HepG2 (cell line): ENCODE data around the gene ARHGEF40. TPM values are rescaled to one million over a fixed set of nuclear protein-coding genes. Genes with fewer than 3 reads are reported as not detected.

Experiments
- ASH2L ChIP-seq: fragments of 300-600, 200-600 bp; sonication (generic); IDR thresholded peaks from 2 replicates; pipeline ENCODE4 v1.7.0; 2017; ENCODE audit warnings: low read depth, mild to moderate bottlenecking, moderate library complexity, mixed read lengths, low read length; ENCODE audit not compliant: insufficient read length
- BORCS8-MEF2B ChIP-seq: sonication (generic); formaldehyde crosslinking; IDR thresholded peaks from 2 replicates; pipeline ENCODE4 v1.8.0; 2022; ENCODE audit warnings: mild to moderate bottlenecking, missing genetic modification reagents
- HMG20B ChIP-seq: conservative IDR thresholded peaks from 2 replicates; pipeline ENCODE4 v1.6.1; 2016; ENCODE audit warnings: missing genetic modification reagents, missing compliant biosample characterization
- HOXA3 ChIP-seq: sonication (generic); formaldehyde crosslinking; IDR thresholded peaks from 2 replicates; pipeline ENCODE4 v1.5.0; 2020; ENCODE audit warnings: missing genetic modification reagents
- KLF16 ChIP-seq, 2 experiments: sonication (generic) in 1 of 2; formaldehyde crosslinking in 1 of 2; IDR thresholded peaks; 2 replicates each; pipeline versions ENCODE4 v1.6.1 to v1.8.0; 2016 to 2023; ENCODE audit warnings: missing genetic modification reagents in 2 of 2, missing compliant biosample characterization in 1 of 2
- NFKBIZ ChIP-seq: IDR thresholded peaks from 2 replicates; pipeline ENCODE4 v1.6.1; 2018; ENCODE audit warnings: missing genetic modification reagents, missing compliant biosample characterization
- PHF5A ChIP-seq: IDR thresholded peaks from one replicate; pipeline ENCODE4 v1.6.1; 2018; ENCODE audit warnings: low read depth, missing genetic modification reagents; ENCODE audit not compliant: unreplicated experiment
- RXRA ChIP-seq: sonication (generic); formaldehyde crosslinking; IDR thresholded peaks from 2 replicates; pipeline ENCODE4 v1.5.1; 2020; ENCODE audit warnings: missing genetic modification reagents
- SETDB1 ChIP-seq: sonication (generic); formaldehyde crosslinking; IDR thresholded peaks from 2 replicates; pipeline ENCODE4 v1.5.1; 2020; ENCODE audit warnings: missing genetic modification reagents, mild to moderate bottlenecking, borderline replicate concordance
- SUZ12 ChIP-seq: fragments of 150-350 bp; IDR thresholded peaks from 2 replicates; pipeline ENCODE4 v1.6.1; 2014; ENCODE audit warnings: low read depth, low read length
- U2AF1 ChIP-seq: fragments of 200-400 bp; formaldehyde crosslinking; optimal IDR thresholded peaks from 2 replicates; pipeline ENCODE3; 2017; ENCODE audit warnings: mild to moderate bottlenecking, low read depth, low read length
- XBP1 ChIP-seq: sonication (generic); formaldehyde crosslinking; IDR thresholded peaks from 2 replicates; pipeline ENCODE4 v1.5.0; 2020; ENCODE audit warnings: missing genetic modification reagents
- ZNF24 ChIP-seq: fragments of 450-650 bp; IDR thresholded peaks from 2 replicates; pipeline ENCODE4 v1.6.1; 2017; ENCODE audit warnings: antibody characterized with exemption, mild to moderate bottlenecking
- ZNF30 ChIP-seq: sonication (generic); formaldehyde crosslinking; IDR thresholded peaks from 2 replicates; pipeline ENCODE4 v1.5.0; 2020; ENCODE audit warnings: mild to moderate bottlenecking, missing genetic modification reagents
- ZNF326 ChIP-seq: sonication (generic); formaldehyde crosslinking; IDR thresholded peaks from 2 replicates; pipeline ENCODE4 v1.4.0; 2020; ENCODE audit warnings: missing genetic modification reagents, borderline replicate concordance
- ZNF33A ChIP-seq: sonication (generic); formaldehyde crosslinking; IDR thresholded peaks from 2 replicates; pipeline ENCODE4 v1.5.1; 2020; ENCODE audit warnings: missing genetic modification reagents, mild to moderate bottlenecking, moderate library complexity, borderline replicate concordance
- ZNF614 ChIP-seq: IDR thresholded peaks from 2 replicates; pipeline ENCODE4 v1.6.1; 2018; ENCODE audit warnings: missing biosample characterization, missing genetic modification reagents, inconsistent platforms, borderline replicate concordance
- ZNF776 ChIP-seq: sonication (generic); formaldehyde crosslinking; IDR thresholded peaks from 2 replicates; pipeline ENCODE4 v1.4.0; 2020; ENCODE audit warnings: mild to moderate bottlenecking, missing genetic modification reagents
- polyA plus RNA-seq, 8 experiments: library from polyadenylated mRNA; depleted of rRNA in 3 of 8; stranded (reverse) in 7 of 8; unstranded in 1 of 8; fragments of >200 nt; fragmentation: Illumina TruSeq in 4 of 8; extraction: Trizol in 4 of 8; gene quantifications; 2 replicates each; pipeline versions ENCODE4 v1.2.1 to v1.2.3, GENCODE V29; 2011 to 2016; ENCODE audit warnings: low read depth in 4 of 8, missing spikeins in 1 of 8, mixed read lengths in 1 of 8; ENCODE audit not compliant: insufficient read depth in 1 of 8
- total RNA-seq, 5 experiments: library from RNA; depleted of rRNA; stranded (reverse); fragments of >200 nt; fragmentation: Illumina TruSeq; extraction: Trizol; gene quantifications; 2 replicates each; pipeline ENCODE4 v1.2.3, GENCODE V29; 2016; ENCODE audit warnings: low read depth in 1 of 5
- TF ChIP-seq, protein P1 (sequence below), 2 experiments: sonication (generic) in 1 of 2; formaldehyde crosslinking in 1 of 2; IDR thresholded peaks; 2 replicates each; pipeline versions ENCODE4 v1.6.1 to v1.9.0; 2014 to 2022; ENCODE audit warnings: antibody characterized with exemption in 1 of 2, borderline replicate concordance in 1 of 2, inconsistent platforms in 1 of 2, low read depth in 1 of 2, missing genetic modification reagents in 1 of 2
- TF ChIP-seq, protein P2 (sequence below): sonication (generic); formaldehyde crosslinking; IDR thresholded peaks from 2 replicates; pipeline ENCODE4 v1.5.1; 2020; ENCODE audit warnings: missing genetic modification reagents, mild to moderate bottlenecking, borderline replicate concordance
- TF ChIP-seq, protein P3 (sequence below): fragments of 450-650 bp; IDR thresholded peaks from 2 replicates; pipeline ENCODE4 v1.6.1; 2016

Gene ARHGEF40
- total and polyA plus RNA-seq, 2 of the 13 experiments (the other 11 are each of a cell fraction or from before 2014, with no cell fraction given), result 28.1 to 78.1 TPM

- TF ChIP-seq, protein P1, sequence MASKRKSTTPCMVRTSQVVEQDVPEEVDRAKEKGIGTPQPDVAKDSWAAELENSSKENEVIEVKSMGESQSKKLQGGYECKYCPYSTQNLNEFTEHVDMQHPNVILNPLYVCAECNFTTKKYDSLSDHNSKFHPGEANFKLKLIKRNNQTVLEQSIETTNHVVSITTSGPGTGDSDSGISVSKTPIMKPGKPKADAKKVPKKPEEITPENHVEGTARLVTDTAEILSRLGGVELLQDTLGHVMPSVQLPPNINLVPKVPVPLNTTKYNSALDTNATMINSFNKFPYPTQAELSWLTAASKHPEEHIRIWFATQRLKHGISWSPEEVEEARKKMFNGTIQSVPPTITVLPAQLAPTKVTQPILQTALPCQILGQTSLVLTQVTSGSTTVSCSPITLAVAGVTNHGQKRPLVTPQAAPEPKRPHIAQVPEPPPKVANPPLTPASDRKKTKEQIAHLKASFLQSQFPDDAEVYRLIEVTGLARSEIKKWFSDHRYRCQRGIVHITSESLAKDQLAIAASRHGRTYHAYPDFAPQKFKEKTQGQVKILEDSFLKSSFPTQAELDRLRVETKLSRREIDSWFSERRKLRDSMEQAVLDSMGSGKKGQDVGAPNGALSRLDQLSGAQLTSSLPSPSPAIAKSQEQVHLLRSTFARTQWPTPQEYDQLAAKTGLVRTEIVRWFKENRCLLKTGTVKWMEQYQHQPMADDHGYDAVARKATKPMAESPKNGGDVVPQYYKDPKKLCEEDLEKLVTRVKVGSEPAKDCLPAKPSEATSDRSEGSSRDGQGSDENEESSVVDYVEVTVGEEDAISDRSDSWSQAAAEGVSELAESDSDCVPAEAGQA (IDR thresholded peaks at IDR 0.05; ENCODE audit: low read depth), result peak; percentile 81
- TF ChIP-seq, protein P1 (CRISPR knock-in tag; IDR thresholded peaks at IDR 0.05; ENCODE audit: borderline replicate concordance), result no peak
- TF ChIP-seq, protein P2, sequence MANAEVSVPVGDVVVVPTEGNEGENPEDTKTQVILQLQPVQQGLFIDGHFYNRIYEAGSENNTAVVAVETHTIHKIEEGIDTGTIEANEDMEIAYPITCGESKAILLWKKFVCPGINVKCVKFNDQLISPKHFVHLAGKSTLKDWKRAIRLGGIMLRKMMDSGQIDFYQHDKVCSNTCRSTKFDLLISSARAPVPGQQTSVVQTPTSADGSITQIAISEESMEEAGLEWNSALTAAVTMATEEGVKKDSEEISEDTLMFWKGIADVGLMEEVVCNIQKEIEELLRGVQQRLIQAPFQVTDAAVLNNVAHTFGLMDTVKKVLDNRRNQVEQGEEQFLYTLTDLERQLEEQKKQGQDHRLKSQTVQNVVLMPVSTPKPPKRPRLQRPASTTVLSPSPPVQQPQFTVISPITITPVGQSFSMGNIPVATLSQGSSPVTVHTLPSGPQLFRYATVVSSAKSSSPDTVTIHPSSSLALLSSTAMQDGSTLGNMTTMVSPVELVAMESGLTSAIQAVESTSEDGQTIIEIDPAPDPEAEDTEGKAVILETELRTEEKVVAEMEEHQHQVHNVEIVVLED, result peak; percentile 51; the same call in 1 of the 2 replicates
- peak; percentile 82 for TF ChIP-seq PHF5A (CRISPR knock-in tag)
- no peak for TF ChIP-seq SUZ12
- peak; percentile 86 for TF ChIP-seq HOXA3
- no peak for TF ChIP-seq HMG20B
- 0 out of 2 replicates have a peak, but pooled peaks have one; percentile 40 for TF ChIP-seq ZNF776
- no peak for TF ChIP-seq ZNF24
- TF ChIP-seq NFKBIZ (CRISPR knock-in tag), result 0 out of 2 replicates have a peak, but pooled peaks have one; percentile 47
- no peak for TF ChIP-seq XBP1 (CRISPR knock-in tag)
- peak; percentile 97 for TF ChIP-seq ZNF326 (CRISPR knock-in tag)
- peak; percentile 54 for TF ChIP-seq ASH2L
- TF ChIP-seq ZNF30 (CRISPR knock-in tag), result no peak
- peak; percentile 89; the same call in 1 of the 2 replicates for TF ChIP-seq ZNF614 (CRISPR knock-in tag)
- TF ChIP-seq RXRA (CRISPR knock-in tag), result peak; percentile 88
- TF ChIP-seq, protein P3, sequence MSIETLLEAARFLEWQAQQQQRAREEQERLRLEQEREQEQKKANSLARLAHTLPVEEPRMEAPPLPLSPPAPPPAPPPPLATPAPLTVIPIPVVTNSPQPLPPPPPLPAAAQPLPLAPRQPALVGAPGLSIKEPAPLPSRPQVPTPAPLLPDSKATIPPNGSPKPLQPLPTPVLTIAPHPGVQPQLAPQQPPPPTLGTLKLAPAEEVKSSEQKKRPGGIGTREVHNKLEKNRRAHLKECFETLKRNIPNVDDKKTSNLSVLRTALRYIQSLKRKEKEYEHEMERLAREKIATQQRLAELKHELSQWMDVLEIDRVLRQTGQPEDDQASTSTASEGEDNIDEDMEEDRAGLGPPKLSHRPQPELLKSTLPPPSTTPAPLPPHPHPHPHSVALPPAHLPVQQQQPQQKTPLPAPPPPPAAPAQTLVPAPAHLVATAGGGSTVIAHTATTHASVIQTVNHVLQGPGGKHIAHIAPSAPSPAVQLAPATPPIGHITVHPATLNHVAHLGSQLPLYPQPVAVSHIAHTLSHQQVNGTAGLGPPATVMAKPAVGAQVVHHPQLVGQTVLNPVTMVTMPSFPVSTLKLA, result no peak
- no peak for TF ChIP-seq ZNF33A (CRISPR knock-in tag)
- TF ChIP-seq BORCS8-MEF2B, result peak; percentile 94
- peak; percentile 86 for TF ChIP-seq U2AF1
- TF ChIP-seq SETDB1 (CRISPR knock-in tag), result no peak
- TF ChIP-seq KLF16 (CRISPR knock-in tag; IDR thresholded peaks at IDR 0.05), result peak in 1 of 2 experiments; percentile 96; a peak in 3 of 4 replicates
These were observed 22.3 kb downstream of the ARHGEF40 start (continued) for GRCh38 chr14:21092273-21093011.
